Measurements from ENCODE around the gene ANKRA2. TPM values are rescaled to one million over a fixed set of nuclear protein-coding genes. Genes with fewer than 3 reads are reported as not detected.

ANKRA2 gene
- total RNA-seq, 1 experiment from 2014 or later = 41.5 TPM

Other genes starting within 250 kb of the ANKRA2 start
- gene FOXD1, start 116.9 kb downstream of the ANKRA2 start, total RNA-seq (2014; rRNA removed; shearing (Covaris generic)) = 12.9 and 24.6 TPM in 2 replicates
- 576 and 868 TPM in 2 replicates for gene BTF3, start 67.2 kb downstream of the ANKRA2 start, total RNA-seq (2014; rRNA removed; shearing (Covaris generic))
- 36.7 and 40.3 TPM in 2 replicates for gene UTP15, start 104 bp upstream of the ANKRA2 start, total RNA-seq (2014; rRNA removed; shearing (Covaris generic))
- 15.7 and 15.9 TPM in 2 replicates for gene ARHGEF28, start 60.6 kb upstream of the ANKRA2 start, total RNA-seq (2014; rRNA removed; shearing (Covaris generic))